GM18519 (cell line): ENCODE measurements around the gene DPEP2NB.

Experiments used
- ATAC-seq: cut with Tn5 transposase; IDR thresholded peaks from one replicate; pipeline ENCODE4 v1.9.1; 2021; ENCODE audit warnings: mild to moderate bottlenecking, moderate library complexity; ENCODE audit not compliant: unreplicated experiment, low FRiP score

Gene DPEP2NB

GRCh38 chr16:67964477-67965131, 51.1 kb downstream of the DPEP2NB start:
- ATAC-seq: no peak

- no peak for ATAC-seq
Measured at GRCh38 chr16:67963662-67964321, 51.9 kb downstream of the DPEP2NB start.
